ENCODE results near the gene ASXL2. TPM values are rescaled to one million over a fixed set of nuclear protein-coding genes. Genes with fewer than 3 reads are reported as not detected.
A peak's percentile ranks its signal among the peaks of the same experiment; 100 is the strongest.

ASXL2 gene
- polyA plus RNA-seq, 3 donors = 3.6 to 13.4 (median 7.1) TPM

- Mint-ChIP-seq H3K4me1 (peaks cover 9% of the 10 kb centered on the region), H3K9me3 (peaks cover 0 to 5% (median 0%) of the 10 kb centered on the region in 7 donors), H3K4me3 (peak overlapping the region; percentile 84 to 99), H3K27ac (peak overlapping the region; percentile 77 to 94 (median 93)), H3K27me3 (ENCODE audit: low read depth in 3 of 3) (peaks cover 0 to 3% (median 0%) of the 10 kb centered on the region in 3 donors), H3K36me3 (no peaks in the 10 kb centered on the region)
- Histone ChIP-seq H3K36me3 (replicated peaks in 1 of 2; ENCODE audit: control insufficient read depth in 1 of 2, insufficient read depth in 2 of 2, low read length in 2 of 2) (no peaks in the 10 kb centered on the region), H3K27me3 (ENCODE audit: control insufficient read depth in 2 of 2, insufficient read depth in 2 of 2, low read length in 2 of 2) (no peaks in the 10 kb centered on the region), H3K4me2 (replicated peaks; ENCODE audit: extremely low read depth, low read length, poor library complexity, severe bottlenecking) (peak overlapping the region; percentile 82), H3K9ac (ENCODE audit: insufficient read depth, low read length, poor library complexity, severe bottlenecking) (peak overlapping the region; percentile 61), H2AFZ (ENCODE audit: insufficient read depth, low read depth, low read length, poor library complexity, severe bottlenecking) (peak overlapping the region; percentile 90), H3K4me1 (ENCODE audit: control insufficient read depth in 1 of 2, insufficient read depth in 2 of 2, low read length in 2 of 2) (peaks cover 8 to 16% of the 10 kb centered on the region in 2 donors), H3K27ac (ENCODE audit: low read depth in 1 of 2, low read length in 2 of 2) (peak overlapping the region in 1 of 2 donors; percentile 81), H4K20me1 (ENCODE audit: insufficient read depth, low read length) (no peaks in the 10 kb centered on the region), H3K79me2 (ENCODE audit: insufficient read depth, low read length) (no peaks in the 10 kb centered on the region), H3K9me3 (replicated peaks in 1 of 2; ENCODE audit: control insufficient read depth in 1 of 2, insufficient read depth in 1 of 2, low read length in 2 of 2) (no peaks in the 10 kb centered on the region), H3K4me3 (replicated peaks in 1 of 3; ENCODE audit: low read depth in 2 of 3, low read length in 3 of 3) (peak overlapping the region; percentile 42 to 95 (median 77))
- WGBS (ENCODE audit: insufficient coverage) = 0% methylated on average over 7 of the region's 12 CpGs
- DNase-seq = peak in 1 of 3 donors; percentile 24
- intact Hi-C loops (cut with micrococcal nuclease) = no loop called here
- TF ChIP-seq CTCF (IDR thresholded peaks at IDR 0.05) = no peak
Measured at GRCh38 chr2:25711675-25712354, 166.5 kb downstream of the ASXL2 start.

- Histone ChIP-seq H3K4me3 (replicated peaks in 1 of 3; ENCODE audit: low read depth in 2 of 3, low read length in 3 of 3) (no peak overlapping the region), H3K79me2 (ENCODE audit: insufficient read depth, low read length) (no peaks in the 10 kb centered on the region), H4K20me1 (ENCODE audit: insufficient read depth, low read length) (no peaks in the 10 kb centered on the region), H3K9ac (ENCODE audit: insufficient read depth, low read length, poor library complexity, severe bottlenecking) (no peak overlapping the region), H3K36me3 (replicated peaks in 1 of 2; ENCODE audit: control insufficient read depth in 1 of 2, insufficient read depth in 2 of 2, low read length in 2 of 2) (no peaks in the 10 kb centered on the region), H3K27ac (ENCODE audit: low read depth in 1 of 2, low read length in 2 of 2) (no peak overlapping the region), H3K4me1 (ENCODE audit: control insufficient read depth in 1 of 2, insufficient read depth in 2 of 2, low read length in 2 of 2) (peaks cover 8 to 16% of the 10 kb centered on the region in 2 donors), H2AFZ (ENCODE audit: insufficient read depth, low read depth, low read length, poor library complexity, severe bottlenecking) (no peak overlapping the region), H3K4me2 (replicated peaks; ENCODE audit: extremely low read depth, low read length, poor library complexity, severe bottlenecking) (no peak overlapping the region), H3K27me3 (ENCODE audit: control insufficient read depth in 2 of 2, insufficient read depth in 2 of 2, low read length in 2 of 2) (no peaks in the 10 kb centered on the region), H3K9me3 (replicated peaks in 1 of 2; ENCODE audit: control insufficient read depth in 1 of 2, insufficient read depth in 1 of 2, low read length in 2 of 2) (no peaks in the 10 kb centered on the region)
- Mint-ChIP-seq H3K27me3 (ENCODE audit: low read depth in 3 of 3) (peaks cover 0 to 3% (median 0%) of the 10 kb centered on the region in 3 donors), H3K9me3 (peaks cover 0 to 5% (median 0%) of the 10 kb centered on the region in 7 donors), H3K36me3 (no peaks in the 10 kb centered on the region), H3K27ac (no peak overlapping the region), H3K4me1 (peaks cover 9% of the 10 kb centered on the region), H3K4me3 (peak overlapping the region in 1 of 2 donors; percentile 39)
- intact Hi-C loops (cut with micrococcal nuclease) = no loop called here
- no peak for DNase-seq
- TF ChIP-seq CTCF (IDR thresholded peaks at IDR 0.05) = no peak
- WGBS (ENCODE audit: insufficient coverage) = no CpG with 5 or more reads among the region's 3 CpGs
Measured at GRCh38 chr2:25710750-25711149, 167.5 kb downstream of the ASXL2 start.
